Measurements from ENCODE around the gene RAD51B.

DNA sequence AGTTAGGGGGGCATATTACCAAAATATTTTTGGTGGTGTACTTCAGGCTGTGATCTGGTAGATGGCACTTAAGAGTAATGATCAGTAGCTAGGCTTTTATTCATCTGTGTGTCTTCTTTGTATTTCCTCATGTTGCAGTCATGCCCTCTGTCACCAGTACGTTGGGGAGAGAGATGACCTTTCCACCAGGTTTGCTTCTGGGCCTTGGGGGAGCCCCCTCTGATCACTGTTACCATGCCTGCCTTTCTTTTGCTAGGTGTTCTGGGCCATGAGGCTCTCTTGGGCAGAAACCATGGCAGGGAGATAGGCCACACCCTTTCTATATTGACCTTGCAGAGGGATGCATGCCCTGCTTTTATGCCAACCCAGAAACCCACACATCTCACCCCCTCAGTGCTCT lies 208.5 kb downstream of the RAD51B start:
- no peak for TF ChIP-seq CTCF (IDR thresholded peaks at IDR 0.05; ENCODE audit: low read length)
- no peak for TF ChIP-seq EZH2 (optimal IDR thresholded peaks at IDR 0.05; ENCODE audit: low read depth, low read length)
